Common myeloid progenitor, CD34-positive (primary cell): Measurements from ENCODE around the gene EXOC2.
A peak's percentile ranks its signal among the peaks of the same experiment; 100 is the strongest.

Experiments used
- CTCF ChIA-PET: fragments of 350-600 bp; sonication (Branson Sonifier 250); formaldehyde crosslinking; loops from one replicate; lab custom pipeline; 2021; ENCODE audit warnings: antibody characterized with exemption; lab: Charles Lee
- POLR2A ChIA-PET: fragments of 350-600 bp; sonication (Branson Sonifier 250); formaldehyde crosslinking; loops from one replicate; lab custom pipeline; 2021; ENCODE audit warnings: antibody characterized with exemption; lab: Charles Lee
- DNase-seq, 3 donors: peaks; one replicate each; pipeline versions ENCODE4 v3.0.0 to v3.0.0-alpha.2; 2013
- H3K27ac ChIP-seq, 2 experiments: 1 replicate in 1 of 2; 2 replicates in 1 of 2; pipeline ENCODE4 v1.7.0; 2013; ENCODE audit warnings: inconsistent platforms in 2 of 2, low read length in 2 of 2, mild to moderate bottlenecking in 2 of 2, low read depth in 1 of 2, moderate library complexity in 1 of 2; ENCODE audit not compliant: severe bottlenecking in 2 of 2, insufficient read depth in 1 of 2, poor library complexity in 1 of 2
- H3K27me3 ChIP-seq, 5 experiments: replicated peaks in 2 of 5; 1 replicate in 3 of 5; 2 replicates in 2 of 5; pipeline versions ENCODE4 v1.6.1 to v1.7.0; 2013; ENCODE audit warnings: low read length in 4 of 5, mild to moderate bottlenecking in 2 of 5, moderate library complexity in 2 of 5, inconsistent platforms in 1 of 5; ENCODE audit not compliant: insufficient read depth in 5 of 5, control insufficient read depth in 4 of 5
- H3K36me3 ChIP-seq, 4 experiments: 1 replicate in 2 of 4; 2 replicates in 2 of 4; pipeline versions ENCODE4 v1.6.1 to v1.7.0; 2013; ENCODE audit warnings: low read length in 3 of 4, control low read depth in 1 of 4, mild to moderate bottlenecking in 1 of 4; ENCODE audit not compliant: control insufficient read depth in 4 of 4, insufficient read depth in 4 of 4
- H3K4me1 ChIP-seq, 4 experiments: 1 replicate in 3 of 4; 2 replicates in 1 of 4; pipeline versions ENCODE4 v1.6.1 to v1.7.1; 2013; ENCODE audit warnings: low read length in 3 of 4, mild to moderate bottlenecking in 3 of 4, control low read depth in 1 of 4, inconsistent platforms in 1 of 4, moderate library complexity in 1 of 4; ENCODE audit not compliant: control insufficient read depth in 4 of 4, insufficient read depth in 4 of 4; ENCODE audit errors: control extremely low read depth in 1 of 4
- H3K4me3 ChIP-seq, 7 experiments: 1 replicate in 4 of 7; 2 replicates in 3 of 7; pipeline versions ENCODE4 v1.5.1 to v1.7.0; 2013; ENCODE audit warnings: mild to moderate bottlenecking in 7 of 7, low read length in 6 of 7, moderate library complexity in 6 of 7, inconsistent platforms in 2 of 7, low read depth in 2 of 7, control low read depth in 1 of 7; ENCODE audit not compliant: insufficient read depth in 4 of 7, control insufficient read depth in 1 of 7; ENCODE audit errors: extremely low read depth in 1 of 7
- H3K9me3 ChIP-seq, 5 experiments: 1 replicate in 4 of 5; 2 replicates in 1 of 5; pipeline versions ENCODE4 v1.6.1 to v1.7.1; 2013; ENCODE audit warnings: low read length in 4 of 5, mild to moderate bottlenecking in 2 of 5, inconsistent platforms in 1 of 5, low read depth in 1 of 5, moderate library complexity in 1 of 5; ENCODE audit not compliant: control insufficient read depth in 4 of 5, insufficient read depth in 2 of 5; ENCODE audit errors: control extremely low read depth in 1 of 5
- WGBS: methylation state at CpG from one replicate; pipeline ENCODE4 v1.1.5; 2013; ENCODE audit not compliant: insufficient coverage; 5-methylcytosine and 5-hydroxymethylcytosine counted together

Gene EXOC2

DNA sequence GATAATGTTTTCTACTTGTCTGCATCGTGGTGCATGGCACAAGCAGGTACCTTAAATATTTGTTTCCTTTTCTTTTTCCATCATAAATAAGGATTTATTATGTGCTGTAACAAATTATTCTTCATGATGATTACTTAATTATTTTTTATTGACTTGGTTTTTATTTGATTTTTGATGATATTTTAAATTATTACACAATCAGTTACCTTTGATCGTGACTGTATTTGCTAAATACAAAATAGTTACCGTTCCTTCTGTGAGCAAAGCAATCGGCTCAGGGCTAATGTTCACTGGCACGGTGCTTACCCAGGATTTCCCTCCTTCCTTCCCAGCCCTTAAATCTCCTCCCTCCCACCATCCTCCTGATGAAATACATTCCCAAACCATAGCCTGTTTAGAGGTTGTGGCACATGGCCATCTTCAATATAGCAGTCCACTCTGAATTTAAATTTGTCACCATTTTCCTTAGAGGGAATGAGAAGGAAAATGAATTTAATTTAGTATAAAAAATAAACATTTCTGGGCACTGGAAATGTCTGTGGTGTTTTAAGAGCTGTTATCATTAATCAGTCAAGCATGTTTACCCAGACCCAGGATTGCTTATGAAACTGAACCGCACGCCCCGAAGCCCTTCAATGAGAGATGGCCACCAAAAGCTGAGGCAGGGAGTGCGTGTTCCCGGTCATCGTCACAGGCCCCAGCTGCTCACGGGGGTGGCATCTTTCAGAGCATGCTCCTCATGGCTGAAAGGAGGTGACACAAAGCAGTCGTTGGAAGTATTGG lies 23.0 kb upstream of the EXOC2 start:
- WGBS = 94% methylated on average over 10 of the region's 13 CpGs
- CTCF ChIA-PET = interaction anchor here (1.0 to 1.2 kb wide), 2 partner anchors 31 to 123 kb away, joined by 3 to 4 read pairs; no protein-coding TSS in a partner anchor

DNA sequence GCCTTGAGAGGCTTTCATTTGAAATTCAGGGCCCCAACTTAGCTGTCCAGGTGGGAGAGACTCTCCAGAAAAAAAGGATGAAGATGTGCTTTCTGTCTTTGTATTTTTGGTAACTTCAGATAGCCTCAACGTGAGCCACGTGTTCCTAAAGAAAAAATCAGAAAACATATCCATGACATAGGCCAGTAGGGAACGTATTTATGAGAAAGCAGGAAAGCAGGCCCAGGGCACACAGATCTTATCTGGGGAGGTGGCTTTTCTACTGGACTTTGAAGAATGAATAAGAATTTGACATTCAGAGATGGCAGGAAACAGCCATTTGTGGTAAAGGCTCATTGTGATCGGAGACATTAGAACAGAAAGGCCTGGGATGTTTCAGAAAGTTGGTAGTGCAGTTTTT lies 21.2 kb upstream of the EXOC2 start:
- DNase-seq = no peak
- Histone ChIP-seq H3K27ac (no peak overlapping the region), H3K9me3 (no peaks in the 10 kb centered on the region), H3K4me1 (peaks cover 6 to 20% (median 14%) of the 10 kb centered on the region in 4 experiments), H3K27me3 (peaks cover 0 to 5% (median 0%) of the 10 kb centered on the region in 5 experiments), H3K4me3 (no peak overlapping the region), H3K36me3 (no peaks in the 10 kb centered on the region)
- ChIA-PET CTCF (no interaction called here), POLR2A (no interaction called here)
- 86% methylated on average over 1 of the region's 4 CpGs for WGBS

More for the DNA sequence above, 23.0 kb upstream of the EXOC2 start:
- peaks cover 0 to 12% (median 0%) of the 10 kb centered on the region in 5 experiments for H3K27me3 ChIP-seq
- POLR2A ChIA-PET = no interaction called here
- H3K9me3 ChIP-seq = no peaks in the 10 kb centered on the region
- no peaks in the 10 kb centered on the region for H3K36me3 ChIP-seq
- peaks cover 0 to 16% (median 7%) of the 10 kb centered on the region in 4 experiments for H3K4me1 ChIP-seq
- no peak overlapping the region for H3K4me3 ChIP-seq
- H3K27ac ChIP-seq = no peak overlapping the region
- no peak for DNase-seq

DNA sequence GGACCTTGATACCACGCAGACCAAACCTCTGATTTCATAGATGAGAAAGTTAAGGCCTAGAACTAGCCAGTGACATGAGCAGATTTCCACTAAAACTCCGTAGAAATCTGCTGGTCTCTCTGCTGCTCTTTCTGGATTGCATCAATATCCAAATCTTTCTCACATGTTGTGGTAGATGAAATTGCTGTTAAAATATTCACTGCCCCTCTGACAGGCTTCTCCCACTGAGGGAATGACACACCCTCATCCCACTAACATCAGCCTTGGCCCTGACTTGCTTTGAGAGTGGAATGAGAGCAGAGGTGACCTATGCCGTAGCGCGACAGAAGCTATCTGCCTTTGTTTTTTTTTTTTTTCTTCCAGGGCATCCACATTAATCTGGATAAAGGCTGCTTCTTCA lies 20.4 kb upstream of the EXOC2 start:
- ChIA-PET CTCF (no interaction called here), POLR2A (no interaction called here)
- H3K27me3 ChIP-seq = peaks cover 0 to 5% (median 0%) of the 10 kb centered on the region in 5 experiments
- WGBS = 100% methylated on average over 5 of the region's 5 CpGs
- no peak for DNase-seq
- H3K36me3 ChIP-seq = no peaks in the 10 kb centered on the region
- H3K9me3 ChIP-seq = no peaks in the 10 kb centered on the region
- no peak overlapping the region for H3K4me3 ChIP-seq
- H3K27ac ChIP-seq = no peak overlapping the region
- peaks cover 6 to 20% (median 14%) of the 10 kb centered on the region in 4 experiments for H3K4me1 ChIP-seq

DNA sequence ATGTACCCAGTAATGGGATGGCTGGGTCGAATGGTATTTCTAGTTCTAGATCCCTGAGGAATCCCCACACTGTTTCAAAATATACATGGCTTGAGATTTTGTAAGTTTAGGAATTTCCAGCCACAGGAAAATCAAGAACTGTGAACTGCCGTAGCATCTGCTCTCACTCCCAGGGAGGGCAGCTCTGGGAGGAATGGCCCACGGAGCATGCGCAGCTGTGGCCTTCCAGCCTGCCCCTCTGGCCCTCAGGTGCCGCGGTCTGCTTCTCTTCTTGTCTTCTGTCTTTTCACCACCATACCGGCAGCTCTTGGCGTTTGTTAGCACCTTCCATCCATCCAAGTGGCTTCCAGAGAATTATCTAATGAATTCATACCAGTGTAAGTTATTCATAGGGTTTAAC lies 19.9 kb upstream of the EXOC2 start:
- ChIA-PET POLR2A (no interaction called here), CTCF (no interaction called here)
- WGBS = 100% methylated on average over 1 of the region's 8 CpGs
- Histone ChIP-seq H3K4me1 (peaks cover 6 to 20% (median 14%) of the 10 kb centered on the region in 4 experiments), H3K4me3 (no peak overlapping the region), H3K36me3 (no peaks in the 10 kb centered on the region), H3K27me3 (peaks cover 0 to 6% (median 0%) of the 10 kb centered on the region in 5 experiments), H3K27ac (no peak overlapping the region), H3K9me3 (no peaks in the 10 kb centered on the region)
- DNase-seq = no peak

DNA sequence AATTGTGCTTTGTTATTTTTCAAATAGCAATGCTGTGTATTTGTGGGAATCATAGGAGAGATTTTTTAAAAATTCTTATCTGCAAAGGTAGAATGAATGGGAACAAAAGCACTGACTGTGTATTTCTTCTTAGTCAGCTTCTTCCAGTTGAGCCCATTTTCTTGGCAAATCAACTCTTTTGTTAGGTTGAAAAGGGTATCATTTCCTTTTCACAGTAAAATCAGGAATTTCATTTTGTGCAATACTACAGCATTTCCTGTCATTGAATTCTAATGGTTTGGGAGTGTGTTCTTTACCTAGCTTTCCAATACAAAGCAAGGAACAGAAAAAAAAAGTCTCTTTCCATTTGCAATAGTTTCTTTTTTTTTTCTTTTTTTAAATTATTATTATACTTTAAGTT lies 19.0 kb upstream of the EXOC2 start:
- ChIA-PET CTCF (interaction anchor here (1.2 to 1.5 kb wide), 2 partner anchors 8 to 10 kb away, joined by 5 to 8 read pairs; no protein-coding TSS in a partner anchor), POLR2A (interaction anchor here (0.6 kb wide), 1 partner anchor 109 kb away, joined by 4 read pairs; no protein-coding TSS in a partner anchor)
- Histone ChIP-seq H3K9me3 (no peaks in the 10 kb centered on the region), H3K27me3 (peaks cover 0 to 9% (median 0%) of the 10 kb centered on the region in 5 experiments), H3K4me3 (peak overlapping the region in 4 of 7 experiments; percentile 59 to 97 (median 87)), H3K36me3 (no peaks in the 10 kb centered on the region), H3K4me1 (peaks cover 6 to 20% (median 14%) of the 10 kb centered on the region in 4 experiments), H3K27ac (no peak overlapping the region)
- no peak for DNase-seq

DNA sequence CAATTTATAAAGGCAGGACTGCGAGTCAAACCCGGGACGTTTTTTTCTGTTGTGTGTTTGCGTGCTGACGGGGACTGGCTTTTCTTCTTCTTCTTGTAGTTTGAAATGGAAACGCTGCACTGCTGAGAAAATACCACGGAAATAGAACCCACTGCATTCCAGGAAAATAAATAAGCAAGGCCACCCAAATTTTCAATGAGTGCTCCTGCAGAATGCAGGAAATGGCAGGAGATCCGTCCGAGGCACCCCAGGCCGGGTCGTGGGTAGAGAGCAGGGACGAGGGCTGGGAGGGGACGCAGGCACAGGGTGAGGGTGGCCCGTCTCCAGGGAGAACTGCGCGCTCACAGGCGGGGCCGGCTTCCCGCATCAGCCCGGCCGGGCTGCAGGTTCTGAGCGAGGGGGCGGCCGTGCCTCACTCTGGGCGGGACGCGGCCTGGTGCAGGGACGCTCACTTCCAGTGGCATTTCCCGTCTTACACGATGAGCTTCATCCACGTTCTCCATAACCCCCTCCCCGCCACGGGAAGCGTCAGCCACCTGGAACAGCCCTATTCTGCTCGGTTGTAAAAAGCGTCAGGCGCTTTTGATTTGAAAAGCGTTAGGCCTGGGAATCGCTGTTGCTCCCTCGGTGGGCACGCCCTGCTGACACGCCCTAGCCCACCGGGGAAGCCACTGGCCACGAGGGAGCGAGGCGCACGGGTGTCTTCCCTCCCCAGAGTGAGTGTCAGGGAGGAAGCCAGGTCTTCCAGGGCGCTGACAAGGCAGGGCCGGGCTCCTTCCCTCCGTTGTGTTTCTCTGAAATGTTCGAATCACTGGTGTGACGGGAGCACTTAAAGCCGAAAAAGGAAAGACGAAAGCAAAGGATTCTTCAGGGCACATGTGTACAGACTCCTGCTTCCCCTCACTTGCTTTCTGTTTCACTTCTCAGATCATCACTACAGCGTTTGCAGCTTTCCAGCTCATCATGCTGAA lies 17.9 kb upstream of the EXOC2 start:
- no peaks in the 10 kb centered on the region for H3K36me3 ChIP-seq
- peaks cover 0 to 9% (median 0%) of the 10 kb centered on the region in 5 experiments for H3K27me3 ChIP-seq
- POLR2A ChIA-PET = no interaction called here
- peak; percentile 57 to 87 (median 77) for DNase-seq
- no peaks in the 10 kb centered on the region for H3K9me3 ChIP-seq
- 0% methylated on average over 47 of the region's 55 CpGs for WGBS
- peak overlapping the region; percentile 59 to 97 (median 84) for H3K4me3 ChIP-seq
- peak overlapping the region; percentile 56 to 79 for H3K27ac ChIP-seq
- peaks cover 6 to 20% (median 14%) of the 10 kb centered on the region in 4 experiments for H3K4me1 ChIP-seq
- CTCF ChIA-PET = interaction anchor here (0.7 to 1.5 kb wide), 3 partner anchors 10 to 12 kb away, joined by 3 to 8 read pairs (median 5); no protein-coding TSS in a partner anchor
